OCI-LY7 (cell line): ENCODE results near the gene SPCS2. TPM values are rescaled to one million over a fixed set of nuclear protein-coding genes. Genes with fewer than 3 reads are reported as not detected.

Experiments
- BruUV-seq: library from RNA; stranded (reverse); fragments of 400-500 nt; replicated peaks from 2 replicates; lab custom pipeline; 2021; lab: Mats Ljungman, UMichigan
- CTCF ChIA-PET: fragments of 300-600 bp; sonication (Branson Sonifier 250); formaldehyde crosslinking; loops from one replicate; lab custom pipeline; 2022; ENCODE audit warnings: antibody characterized with exemption; ENCODE audit not compliant: unreplicated experiment; lab: Charles Lee
- POLR2A ChIA-PET: fragments of 300-600 bp; sonication (Branson Sonifier 250); formaldehyde crosslinking; loops from one replicate; lab custom pipeline; 2022; ENCODE audit warnings: antibody characterized with exemption; lab: Charles Lee
- DNase-seq: peaks from one replicate; pipeline ENCODE4 v3.0.0-alpha.2; 2015; ENCODE audit warnings: low spot score
- H2AFZ ChIP-seq: fragments of 200-600 bp; sonication (generic), shearing (Covaris generic); 2 replicates; pipeline ENCODE4 v1.6.1; 2014; ENCODE audit warnings: mild to moderate bottlenecking, antibody characterized with exemption, low read length, moderate library complexity
- H3K27ac ChIP-seq: fragments of 200-600 bp; sonication (generic); 2 replicates; pipeline ENCODE4 v1.5.1; 2014; ENCODE audit warnings: mixed run types, low read depth, mild to moderate bottlenecking, moderate library complexity, low read length, inconsistent platforms; ENCODE audit not compliant: poor library complexity, severe bottlenecking
- H3K36me3 ChIP-seq: fragments of 200-600 bp; sonication (generic); 2 replicates; pipeline ENCODE4 v1.6.1; 2014; ENCODE audit warnings: mild to moderate bottlenecking, antibody characterized with exemption, low read length, moderate library complexity, mixed read lengths; ENCODE audit not compliant: insufficient read depth
- H3K4me1 ChIP-seq: fragments of 200-600 bp; sonication (generic); 2 replicates; pipeline ENCODE4 v1.5.1; 2014; ENCODE audit warnings: mild to moderate bottlenecking, low read length; ENCODE audit not compliant: insufficient read depth, poor library complexity, severe bottlenecking
- H3K4me2 ChIP-seq: fragments of 200-600 bp; sonication (generic); 2 replicates; pipeline ENCODE4 v1.6.1; 2014; ENCODE audit warnings: mild to moderate bottlenecking, low read length
- H3K4me3 ChIP-seq: fragments of 200-600 bp; sonication (generic); 2 replicates; pipeline ENCODE4 v1.5.1; 2014; ENCODE audit warnings: mild to moderate bottlenecking, low read depth, low read length; ENCODE audit not compliant: poor library complexity, severe bottlenecking
- H3K79me2 ChIP-seq: fragments of 200-600 bp; sonication (generic); 2 replicates; pipeline ENCODE4 v1.6.1; 2016; ENCODE audit warnings: low read depth, mild to moderate bottlenecking, low read length, moderate library complexity, mixed read lengths; ENCODE audit not compliant: insufficient read depth
- H3K9me2 ChIP-seq: fragments of 200-600 bp; sonication (generic); 2 replicates; pipeline ENCODE4 v1.6.1; 2016; ENCODE audit warnings: mild to moderate bottlenecking, low read length, mixed read lengths; ENCODE audit not compliant: insufficient read depth
- H3K9me3 ChIP-seq: fragments of 200-600 bp; sonication (generic); 2 replicates; pipeline ENCODE4 v1.6.1; 2014; ENCODE audit warnings: mild to moderate bottlenecking, mixed run types, low read length, mixed read lengths
- H4K20me1 ChIP-seq: fragments of 200-600 bp; sonication (generic); 2 replicates; pipeline ENCODE4 v1.6.1; 2014; ENCODE audit warnings: mild to moderate bottlenecking, antibody characterized with exemption, low read length, moderate library complexity, mixed read lengths; ENCODE audit not compliant: insufficient read depth
- EZH2phosphoT487 ChIP-seq: fragments of 200-600 bp; sonication (generic); IDR thresholded peaks from 2 replicates; pipeline ENCODE4 v1.6.1; 2018; ENCODE audit warnings: low read depth, borderline replicate concordance, mild to moderate bottlenecking, mixed run types, antibody characterized with exemption, low read length, moderate library complexity, mixed read lengths
- intact Hi-C: fragments of 100-400 bp; cut with micrococcal nuclease; formaldehyde crosslinking; loops from one replicate; pipeline ENCODE4 v1.10.0; 2022; ENCODE audit not compliant: unreplicated experiment
- small RNA-seq: library from RNA; depleted of rRNA; stranded (forward); fragments of <200 nt; gene quantifications from one replicate; pipeline ENCODE3, GENCODE V24; 2014
- total RNA-seq, 2 experiments: library from RNA; depleted of rRNA in 1 of 2; stranded (reverse); fragments of >200 nt in 1 of 2; shearing (Covaris generic) in 1 of 2; gene quantifications; 2 replicates each; pipeline ENCODE4 v1.2.3, GENCODE V29; 2014 to 2022
- TF ChIP-seq, protein P1 (sequence below): fragments of 200-600 bp; sonication (generic); conservative IDR thresholded peaks from 2 replicates; pipeline ENCODE4 v1.5.1; 2014; ENCODE audit warnings: mild to moderate bottlenecking, antibody characterized with exemption, low read length, moderate library complexity, mixed read lengths

SPCS2 gene
- total RNA-seq, 2 experiments from 2014 or later = 39.6 to 212 TPM

DNA sequence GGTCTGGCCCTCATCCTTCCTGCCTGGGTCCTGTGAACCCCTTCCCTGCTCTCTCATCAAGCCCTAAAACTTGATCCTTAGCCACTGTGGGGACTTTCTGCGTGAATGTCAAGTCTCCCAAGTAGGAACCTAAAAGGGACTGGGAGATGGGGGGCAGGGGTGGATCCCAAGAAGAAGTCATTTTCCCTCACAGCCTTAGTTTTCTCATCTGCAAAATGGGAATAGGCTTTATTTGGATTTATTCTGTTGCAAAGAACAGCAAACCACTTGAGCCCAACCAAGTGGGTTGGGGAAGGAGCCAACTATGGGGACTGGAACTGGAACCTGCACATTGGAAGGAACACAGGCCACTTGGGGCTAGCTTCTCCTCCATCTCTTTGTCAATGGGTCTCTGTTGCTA lies 76.5 kb downstream of the SPCS2 start:
- H3K36me3 ChIP-seq = no peaks in the 10 kb centered on the region
- BruUV-seq = no TSS peak
- H2AFZ ChIP-seq = no peak overlapping the region
- H3K4me3 ChIP-seq = no peak overlapping the region
- TF ChIP-seq, protein P1, sequence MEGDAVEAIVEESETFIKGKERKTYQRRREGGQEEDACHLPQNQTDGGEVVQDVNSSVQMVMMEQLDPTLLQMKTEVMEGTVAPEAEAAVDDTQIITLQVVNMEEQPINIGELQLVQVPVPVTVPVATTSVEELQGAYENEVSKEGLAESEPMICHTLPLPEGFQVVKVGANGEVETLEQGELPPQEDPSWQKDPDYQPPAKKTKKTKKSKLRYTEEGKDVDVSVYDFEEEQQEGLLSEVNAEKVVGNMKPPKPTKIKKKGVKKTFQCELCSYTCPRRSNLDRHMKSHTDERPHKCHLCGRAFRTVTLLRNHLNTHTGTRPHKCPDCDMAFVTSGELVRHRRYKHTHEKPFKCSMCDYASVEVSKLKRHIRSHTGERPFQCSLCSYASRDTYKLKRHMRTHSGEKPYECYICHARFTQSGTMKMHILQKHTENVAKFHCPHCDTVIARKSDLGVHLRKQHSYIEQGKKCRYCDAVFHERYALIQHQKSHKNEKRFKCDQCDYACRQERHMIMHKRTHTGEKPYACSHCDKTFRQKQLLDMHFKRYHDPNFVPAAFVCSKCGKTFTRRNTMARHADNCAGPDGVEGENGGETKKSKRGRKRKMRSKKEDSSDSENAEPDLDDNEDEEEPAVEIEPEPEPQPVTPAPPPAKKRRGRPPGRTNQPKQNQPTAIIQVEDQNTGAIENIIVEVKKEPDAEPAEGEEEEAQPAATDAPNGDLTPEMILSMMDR = no peak
- TF ChIP-seq EZH2phosphoT487 = no peak
- ChIA-PET CTCF (no interaction called here), POLR2A (interaction anchor here (1.6 kb wide), 1 partner anchor 11 kb away, joined by 4 read pairs; no protein-coding TSS in a partner anchor)
- H4K20me1 ChIP-seq = no peaks in the 10 kb centered on the region
- DNase-seq = no peak
- H3K9me2 ChIP-seq = no peaks in the 10 kb centered on the region
- H3K79me2 ChIP-seq = no peaks in the 10 kb centered on the region
- H3K4me1 ChIP-seq = no peaks in the 10 kb centered on the region
- no peak overlapping the region for H3K4me2 ChIP-seq
- intact Hi-C loops = no loop called here
- H3K9me3 ChIP-seq = no peaks in the 10 kb centered on the region
- no peak overlapping the region for H3K27ac ChIP-seq

- Histone ChIP-seq H3K4me3 (no peak overlapping the region), H3K4me1 (no peaks in the 10 kb centered on the region), H3K79me2 (no peaks in the 10 kb centered on the region), H3K9me2 (no peaks in the 10 kb centered on the region), H3K4me2 (no peak overlapping the region), H2AFZ (no peak overlapping the region), H3K36me3 (no peaks in the 10 kb centered on the region), H4K20me1 (no peaks in the 10 kb centered on the region), H3K27ac (no peak overlapping the region), H3K9me3 (no peaks in the 10 kb centered on the region)
- TF ChIP-seq, protein P1 = no peak
- TF ChIP-seq EZH2phosphoT487 = no peak
- POLR2A ChIA-PET = interaction anchor here (0.6 kb wide), 1 partner anchor 73 kb away, joined by 4 read pairs; no protein-coding TSS in a partner anchor
- CTCF ChIA-PET = no interaction called here
- DNase-seq = no peak
- intact Hi-C loops = no loop called here
- BruUV-seq = no TSS peak
Measured at GRCh38 chr11:75028321-75028720, 79.3 kb downstream of the SPCS2 start.

Small RNA genes lying within 50 kb of the gene (small RNA-seq; reads per million reads assigned to genes)
- not detected for gene RNU6-216P

Other genes starting within 250 kb of the SPCS2 start
- not detected in 2 replicates for gene CHRDL2, start 217.8 kb upstream of the SPCS2 start, total RNA-seq (2014; rRNA removed; shearing (Covaris generic))
- gene CHRDL2, start 217.8 kb upstream of the SPCS2 start, total RNA-seq (2022) = not detected in 2 replicates
- gene RNF169, start 200.4 kb upstream of the SPCS2 start, total RNA-seq (2014; rRNA removed; shearing (Covaris generic)) = 16.4 and 16.9 TPM in 2 replicates
- gene RNF169, start 200.4 kb upstream of the SPCS2 start, total RNA-seq (2022) = 18.0 and 19.9 TPM in 2 replicates
- gene XRRA1, start 175 bp upstream of the SPCS2 start, total RNA-seq (2014; rRNA removed; shearing (Covaris generic)) = 19.0 and 20.3 TPM in 2 replicates
- 29.1 and 29.2 TPM in 2 replicates for gene XRRA1, start 175 bp upstream of the SPCS2 start, total RNA-seq (2022)
- gene NEU3, start 39.7 kb downstream of the SPCS2 start, total RNA-seq (2014; rRNA removed; shearing (Covaris generic)) = 49.4 and 56.3 TPM in 2 replicates
- 42.6 and 44.8 TPM in 2 replicates for gene NEU3, start 39.7 kb downstream of the SPCS2 start, total RNA-seq (2022)
- gene OR2AT4, start 147.6 kb downstream of the SPCS2 start, total RNA-seq (2014; rRNA removed; shearing (Covaris generic)) = not detected in 2 replicates
- gene OR2AT4, start 147.6 kb downstream of the SPCS2 start, total RNA-seq (2022) = not detected in 2 replicates
- gene SLCO2B1, start 201.8 kb downstream of the SPCS2 start, total RNA-seq (2014; rRNA removed; shearing (Covaris generic)) = 0.03 TPM in 1 of 2 replicates, not detected in the other
- gene SLCO2B1, start 201.8 kb downstream of the SPCS2 start, total RNA-seq (2022) = not detected in 2 replicates